HCT116 (cell line): ENCODE measurements around the gene SLC39A1. TPM values are rescaled to one million over a fixed set of nuclear protein-coding genes. Genes with fewer than 3 reads are reported as not detected.
"Not testable (repeated sequence)": the region's sequence is repeated elsewhere in the genome, so short reads cannot be mapped to it uniquely, and the experiment has no call there.

Experiments used
- ATAC-seq: fragments of 200-7000 bp; cut with Tn5 transposase; 2 replicates; pipeline ENCODE4 v1.9.1; 2020; ENCODE audit warnings: mild to moderate bottlenecking, moderate library complexity
- BruUV-seq: library from RNA; stranded (reverse); fragments of 400-500 nt; replicated peaks from 2 replicates; lab custom pipeline; 2021; lab: Mats Ljungman, UMichigan
- CTCF ChIA-PET: fragments of 300-600 bp; sonication (Branson Sonifier 250); formaldehyde crosslinking; loops from one replicate; lab custom pipeline; 2021; ENCODE audit warnings: antibody characterized with exemption; lab: Charles Lee
- POLR2A ChIA-PET: fragments of 300-600, 350-600 bp; sonication (Branson Sonifier 250); formaldehyde crosslinking; loops from one replicate; lab custom pipeline; 2021; ENCODE audit warnings: antibody characterized with exemption; lab: Charles Lee
- RAD21 ChIA-PET, 2 experiments: fragments of 300-600 bp; sonication (Branson Sonifier 250); formaldehyde crosslinking; loops; one replicate each; lab custom pipeline; 2023; ENCODE audit warnings: low total read pairs in 2 of 2; ENCODE audit not compliant: uncharacterized antibody in 2 of 2, unreplicated experiment in 2 of 2, low non-redundant PET in 1 of 2; lab: Charles Lee
- DNase-seq: peaks from one replicate; pipeline ENCODE4 v3.0.0-alpha.2; 2010; ENCODE audit warnings: low read depth, low spot score
- H2AFZ ChIP-seq: fragments of 200-600 bp; shearing (Covaris generic), sonication (generic); 2 replicates; pipeline ENCODE4 v1.6.1; 2017; ENCODE audit warnings: low read depth, mixed run types, mixed read lengths, antibody characterized with exemption, low read length; ENCODE audit not compliant: poor library complexity, severe bottlenecking
- H3K27ac ChIP-seq: 2 replicates; pipeline ENCODE4 v1.5.1; 2012; ENCODE audit warnings: low read depth, low read length
- H3K27me3 ChIP-seq: fragments of 200-600 bp; sonication (generic); 2 replicates; pipeline ENCODE4 v1.6.1; 2016; ENCODE audit warnings: mixed run types, low read length, mixed read lengths; ENCODE audit not compliant: insufficient read depth
- H3K36me3 ChIP-seq, 2 experiments: fragments of 200-500 bp in 1 of 2; fragments of 200-600 bp in 1 of 2; sonication (Bioruptor generic) in 1 of 2; sonication (generic) in 1 of 2; 2 replicates each; pipeline versions ENCODE4 v1.5.1 to v1.6.1; 2014 to 2016; ENCODE audit warnings: low read length in 2 of 2, inconsistent platforms in 1 of 2, mixed read lengths in 1 of 2, mixed run types in 1 of 2; ENCODE audit not compliant: insufficient read depth in 2 of 2, control insufficient read depth in 1 of 2
- H3K4me1 ChIP-seq, 2 experiments: fragments of 200-600 bp in 1 of 2; sonication (generic) in 1 of 2; 2 replicates each; pipeline versions ENCODE4 v1.5.1 to v1.6.1; 2012 to 2017; ENCODE audit warnings: low read length in 2 of 2, inconsistent platforms in 1 of 2, mild to moderate bottlenecking in 1 of 2, mixed read lengths in 1 of 2, mixed run types in 1 of 2, moderate library complexity in 1 of 2; ENCODE audit not compliant: insufficient read depth in 2 of 2, control insufficient read depth in 1 of 2
- H3K4me2 ChIP-seq: fragments of 200-600 bp; sonication (generic); 2 replicates; pipeline ENCODE4 v1.6.1; 2017; ENCODE audit warnings: mixed run types, low read length, mixed read lengths
- H3K4me3 ChIP-seq, 2 experiments: fragments of 200-600 bp in 1 of 2; sonication (generic) in 1 of 2; replicated peaks in 1 of 2; 2 replicates each; pipeline ENCODE4 v1.5.1; 2011 to 2016; ENCODE audit warnings: low read length in 2 of 2, control low read depth in 1 of 2, low read depth in 1 of 2, mild to moderate bottlenecking in 1 of 2, mixed read lengths in 1 of 2, mixed run types in 1 of 2
- H3K79me2 ChIP-seq: fragments of 200-600 bp; sonication (generic); 2 replicates; pipeline ENCODE4 v1.6.1; 2017; ENCODE audit warnings: mild to moderate bottlenecking, mixed run types, low read length, moderate library complexity, mixed read lengths; ENCODE audit not compliant: insufficient read depth
- H3K9ac ChIP-seq: fragments of 200-600 bp; sonication (generic); 2 replicates; pipeline ENCODE4 v1.6.1; 2016; ENCODE audit warnings: low read length, mixed read lengths
- H3K9me2 ChIP-seq: fragments of 200-600 bp; sonication (generic), shearing (Covaris generic); 2 replicates; pipeline ENCODE4 v1.6.1; 2017; ENCODE audit warnings: mixed run types, mild to moderate bottlenecking, moderate library complexity; ENCODE audit not compliant: insufficient read depth
- H3K9me3 ChIP-seq, 2 experiments: fragments of 200-500 bp in 1 of 2; fragments of 200-600 bp in 1 of 2; sonication (Bioruptor generic) in 1 of 2; sonication (generic) in 1 of 2; 2 replicates each; pipeline ENCODE4 v1.6.1; 2014 to 2017; ENCODE audit warnings: low read length in 2 of 2, mixed read lengths in 2 of 2, inconsistent platforms in 1 of 2, low read depth in 1 of 2, mild to moderate bottlenecking in 1 of 2, mixed run types in 1 of 2, moderate library complexity in 1 of 2; ENCODE audit not compliant: control insufficient read depth in 1 of 2, insufficient read depth in 1 of 2
- H4K20me1 ChIP-seq: fragments of 200-600 bp; sonication (generic), shearing (Covaris generic); 2 replicates; pipeline ENCODE4 v1.6.1; 2017; ENCODE audit warnings: mixed run types, mild to moderate bottlenecking, moderate library complexity; ENCODE audit not compliant: insufficient read depth
- CEBPB ChIP-seq: IDR thresholded peaks from 2 replicates; pipeline ENCODE4 v1.6.1; 2012; ENCODE audit warnings: low read depth
- ELF1 ChIP-seq: IDR thresholded peaks from 2 replicates; pipeline ENCODE4 v1.6.1; 2012; ENCODE audit warnings: low read depth, borderline replicate concordance
- EZH2phosphoT487 ChIP-seq: fragments of 200-600 bp; IDR thresholded peaks from 2 replicates; pipeline ENCODE4 v1.6.1; 2018; ENCODE audit warnings: antibody characterized with exemption, borderline replicate concordance
- JUND ChIP-seq: IDR thresholded peaks from 2 replicates; pipeline ENCODE4 v1.6.1; 2012
- SIN3A ChIP-seq: IDR thresholded peaks from 2 replicates; pipeline ENCODE4 v1.6.1; 2012; ENCODE audit warnings: low read depth
- ZFX ChIP-seq: fragments of 450-650 bp; IDR thresholded peaks from 2 replicates; pipeline ENCODE4 v1.6.1; 2017
- intact Hi-C: fragments of 100-400 bp; cut with micrococcal nuclease; formaldehyde crosslinking; loops from 2 replicates; pipeline ENCODE4 v1.10.0; 2022
- total RNA-seq: library from RNA; stranded (reverse); gene quantifications from one replicate; pipeline ENCODE4 v1.2.1, GENCODE V29; 2021; ENCODE audit not compliant: unreplicated experiment

SLC39A1 gene
- total RNA-seq, 1 experiment from 2014 or later = 51.5 TPM

DNA sequence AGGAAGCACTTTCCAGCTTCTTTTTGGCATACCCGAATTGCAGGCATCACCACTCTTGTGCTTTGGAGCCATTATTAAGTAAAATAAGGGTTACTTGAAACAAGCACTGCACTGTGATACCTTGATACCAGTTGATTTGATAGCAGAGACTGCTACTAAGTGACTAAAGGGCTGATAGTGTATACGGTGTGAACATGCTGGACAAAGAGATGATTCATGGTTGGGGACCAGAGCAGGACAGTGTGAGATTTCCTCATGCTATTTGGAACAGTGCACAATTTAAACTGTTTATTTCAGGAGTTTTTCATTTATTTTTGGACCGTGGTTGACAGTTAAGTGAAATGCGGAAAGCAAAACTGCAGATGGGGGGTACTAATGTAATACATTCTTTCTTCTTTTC lies 37.1 kb upstream of the SLC39A1 start:
- peaks cover 5 to 19% of the 10 kb centered on the region in 2 experiments for H3K4me1 ChIP-seq
- H3K9me2 ChIP-seq = no peaks in the 10 kb centered on the region
- no peaks in the 10 kb centered on the region for H3K79me2 ChIP-seq
- ChIA-PET RAD21 (no interaction called here), POLR2A (interaction anchor here (2.2 kb wide), 1 partner anchor 10 kb away, joined by 23 read pairs; the partner anchor contains the start of gene RPS27), CTCF (no interaction called here)
- no peak overlapping the region for H3K9ac ChIP-seq
- BruUV-seq = no TSS peak
- no peak overlapping the region for H2AFZ ChIP-seq
- H3K4me2 ChIP-seq = no peak overlapping the region
- H4K20me1 ChIP-seq = no peaks in the 10 kb centered on the region
- ATAC-seq (no peak), DNase-seq (no peak)
- no peaks in the 10 kb centered on the region for H3K27me3 ChIP-seq
- H3K4me3 ChIP-seq = no peak overlapping the region
- TF ChIP-seq JUND (no peak), ELF1 (no peak), ZFX (no peak), EZH2phosphoT487 (no peak), CEBPB (no peak), SIN3A (no peak)
- H3K9me3 ChIP-seq = no peaks in the 10 kb centered on the region
- intact Hi-C loops = no loop called here
- no peak overlapping the region for H3K27ac ChIP-seq
- no peaks in the 10 kb centered on the region for H3K36me3 ChIP-seq

DNA sequence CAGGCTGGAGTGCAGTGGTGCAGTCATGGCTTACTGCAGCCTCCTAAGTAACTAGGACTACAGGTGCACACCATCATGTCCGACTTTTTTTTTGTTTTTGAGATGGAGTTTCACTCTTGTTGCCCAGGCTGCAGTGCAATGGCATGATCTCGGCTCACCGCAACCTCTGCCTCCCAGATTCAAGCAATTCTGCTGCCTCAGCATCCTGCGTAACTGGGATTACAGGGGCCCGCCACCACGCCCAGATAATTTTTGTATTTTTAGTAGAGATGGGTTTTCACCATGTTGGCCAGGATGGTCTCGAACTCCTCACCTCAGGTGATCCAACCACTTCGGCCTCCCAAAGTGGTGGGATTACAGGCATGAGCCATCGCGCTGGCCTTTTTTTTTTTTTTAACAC lies 33.5 kb upstream of the SLC39A1 start:
- H3K9ac ChIP-seq, H2AFZ ChIP-seq, intact Hi-C loops, H3K27me3 ChIP-seq, ATAC-seq, H3K9me3 ChIP-seq, CTCF ChIA-PET, DNase-seq, RAD21 ChIA-PET, BruUV-seq, H3K4me3 ChIP-seq, H3K4me2 ChIP-seq, H3K27ac ChIP-seq, H3K9me2 ChIP-seq: not testable (repeated sequence)
- POLR2A ChIA-PET = interaction anchor here (0.7 kb wide), 1 partner anchor 10 kb away, joined by 3 read pairs; no protein-coding TSS in a partner anchor
- Histone ChIP-seq H3K4me1 (peaks cover 5 to 22% of the 10 kb centered on the region in 2 experiments), H3K36me3 (peaks cover 11 to 22% of the 10 kb centered on the region in 2 experiments), H4K20me1 (peaks cover 11% of the 10 kb centered on the region; the same call in 1 of the 2 replicates), H3K79me2 (peaks cover 10% of the 10 kb centered on the region)
